Measurements from ENCODE around the gene GAS7.
A peak's percentile ranks its signal among the peaks of the same experiment; 100 is the strongest.

Gene GAS7

GRCh38 chr17:10173913-10174312, 24.5 kb downstream of the GAS7 start:
- no peak overlapping the region for H3K4me3 ChIP-seq (ENCODE audit: low read depth, low read length)
- no peak for TF ChIP-seq CTCF (conservative IDR thresholded peaks at IDR 0.05; ENCODE audit: low read depth, low read length)
- no peak for DNase-seq (ENCODE audit: low read depth)

GRCh38 chr17:10172778-10173177, 25.6 kb downstream of the GAS7 start:
- no peak overlapping the region for H3K4me3 ChIP-seq (ENCODE audit: low read depth, low read length)
- TF ChIP-seq CTCF (conservative IDR thresholded peaks at IDR 0.05; ENCODE audit: low read depth, low read length) = no peak
- no peak for DNase-seq (ENCODE audit: low read depth)

GRCh38 chr17:10172241-10172741, 26.1 kb downstream of the GAS7 start:
- peak; percentile 30 for DNase-seq (ENCODE audit: low read depth)
- TF ChIP-seq CTCF (conservative IDR thresholded peaks at IDR 0.05; ENCODE audit: low read depth, low read length) = no peak
- H3K4me3 ChIP-seq (ENCODE audit: low read depth, low read length) = no peak overlapping the region

- DNase-seq (ENCODE audit: low read depth) = peak; percentile 78
- H3K4me3 ChIP-seq (ENCODE audit: low read depth, low read length) = no peak overlapping the region
Observed at GRCh38 chr17:10171581-10171981, 26.8 kb downstream of the GAS7 start.

GRCh38 chr17:10171122-10171571, 27.3 kb downstream of the GAS7 start:
- no peak overlapping the region for H3K4me3 ChIP-seq (ENCODE audit: low read depth, low read length)
- DNase-seq (ENCODE audit: low read depth) = no peak
- no peak for TF ChIP-seq CTCF (conservative IDR thresholded peaks at IDR 0.05; ENCODE audit: low read depth, low read length)

More at GRCh38 chr17:10171581-10171981, 26.8 kb downstream of the GAS7 start:
- TF ChIP-seq CTCF (conservative IDR thresholded peaks at IDR 0.05; ENCODE audit: low read depth, low read length) = no peak

- no peak for TF ChIP-seq CTCF (conservative IDR thresholded peaks at IDR 0.05; ENCODE audit: low read depth, low read length)
Observed at GRCh38 chr17:10170233-10170632, 28.2 kb downstream of the GAS7 start.

GRCh38 chr17:10169290-10169689, 29.1 kb downstream of the GAS7 start:
- no peak for TF ChIP-seq CTCF (conservative IDR thresholded peaks at IDR 0.05; ENCODE audit: low read depth, low read length)
- no peak overlapping the region for H3K4me3 ChIP-seq (ENCODE audit: low read depth, low read length)
- DNase-seq (ENCODE audit: low read depth) = no peak

More at GRCh38 chr17:10170233-10170632, 28.2 kb downstream of the GAS7 start:
- H3K4me3 ChIP-seq (ENCODE audit: low read depth, low read length) = no peak overlapping the region
- no peak for DNase-seq (ENCODE audit: low read depth)

Measured in choroid plexus epithelial cell (primary cell).